ENCODE measurements around the gene MUC13.

MUC13 gene

DNA sequence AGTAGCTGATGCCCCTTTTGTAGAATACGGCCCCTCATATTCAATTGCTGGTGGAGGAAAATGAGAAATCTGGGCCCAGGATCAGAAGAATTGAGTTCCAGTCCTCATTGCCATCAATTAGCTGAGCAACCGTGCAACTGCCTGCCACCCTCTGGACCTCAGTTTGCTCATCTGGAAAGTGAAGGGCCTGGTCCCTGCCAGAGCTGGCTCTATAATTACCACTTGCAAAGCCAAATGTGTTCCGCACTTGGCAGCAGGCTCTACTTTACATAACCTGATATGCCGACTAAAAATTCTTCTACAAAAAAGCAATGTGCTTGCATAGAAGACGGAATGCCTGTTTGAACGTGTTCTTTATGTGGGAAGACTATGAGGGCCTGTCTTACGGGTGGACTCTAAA is 38.8 kb downstream of the MUC13 start:
- H3K27me3 ChIP-seq, result no peaks in the 10 kb centered on the region
- intact Hi-C loops (cut with DNase I; ENCODE audit: low total_unique reads), result loop anchor here (5.0 kb wide), 1 partner anchor 113 kb away; no protein-coding TSS in a partner anchor
- no peaks in the 10 kb centered on the region for H3K9me3 ChIP-seq
- DNase-seq, result peak in 1 of 2 donors; percentile 29
- H3K27ac ChIP-seq, result peak overlapping the region; percentile 71 to 85
- H3K4me1 ChIP-seq, result peaks cover 0 to 30% (median 15%) of the 10 kb centered on the region in 4 donors
- TF ChIP-seq, protein P1, sequence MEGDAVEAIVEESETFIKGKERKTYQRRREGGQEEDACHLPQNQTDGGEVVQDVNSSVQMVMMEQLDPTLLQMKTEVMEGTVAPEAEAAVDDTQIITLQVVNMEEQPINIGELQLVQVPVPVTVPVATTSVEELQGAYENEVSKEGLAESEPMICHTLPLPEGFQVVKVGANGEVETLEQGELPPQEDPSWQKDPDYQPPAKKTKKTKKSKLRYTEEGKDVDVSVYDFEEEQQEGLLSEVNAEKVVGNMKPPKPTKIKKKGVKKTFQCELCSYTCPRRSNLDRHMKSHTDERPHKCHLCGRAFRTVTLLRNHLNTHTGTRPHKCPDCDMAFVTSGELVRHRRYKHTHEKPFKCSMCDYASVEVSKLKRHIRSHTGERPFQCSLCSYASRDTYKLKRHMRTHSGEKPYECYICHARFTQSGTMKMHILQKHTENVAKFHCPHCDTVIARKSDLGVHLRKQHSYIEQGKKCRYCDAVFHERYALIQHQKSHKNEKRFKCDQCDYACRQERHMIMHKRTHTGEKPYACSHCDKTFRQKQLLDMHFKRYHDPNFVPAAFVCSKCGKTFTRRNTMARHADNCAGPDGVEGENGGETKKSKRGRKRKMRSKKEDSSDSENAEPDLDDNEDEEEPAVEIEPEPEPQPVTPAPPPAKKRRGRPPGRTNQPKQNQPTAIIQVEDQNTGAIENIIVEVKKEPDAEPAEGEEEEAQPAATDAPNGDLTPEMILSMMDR (IDR thresholded peaks at IDR 0.05), result no peak
- H3K4me3 ChIP-seq, result no peak overlapping the region
- H3K36me3 ChIP-seq, result no peaks in the 10 kb centered on the region

DNA sequence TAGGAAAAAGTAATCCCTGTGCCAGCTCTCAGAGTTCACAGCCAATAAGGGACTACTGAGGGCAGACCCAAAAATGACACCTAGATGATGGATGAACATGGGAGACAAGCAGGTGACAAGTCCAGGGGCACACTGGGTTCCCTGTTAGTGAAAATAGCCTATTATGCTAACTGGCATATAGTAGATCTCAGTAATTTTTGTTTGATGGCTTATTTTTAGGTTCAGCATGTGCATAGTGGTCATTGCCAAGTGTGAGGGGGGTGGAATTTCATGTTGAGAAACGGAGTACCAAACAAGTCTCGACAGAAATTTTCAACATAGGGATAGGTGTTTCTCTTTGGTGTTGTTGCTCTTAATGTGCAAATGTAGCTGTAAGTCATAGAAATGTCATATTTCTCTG is 41.0 kb downstream of the MUC13 start:
- no peaks in the 10 kb centered on the region for H3K9me3 ChIP-seq
- H3K4me1 ChIP-seq, result peaks cover 0 to 29% (median 15%) of the 10 kb centered on the region in 4 donors
- no peaks in the 10 kb centered on the region for H3K27me3 ChIP-seq
- no peak overlapping the region for H3K4me3 ChIP-seq
- TF ChIP-seq, protein P1 (IDR thresholded peaks at IDR 0.05), result no peak
- intact Hi-C loops (cut with DNase I; ENCODE audit: low total_unique reads), result no loop called here
- peak; percentile 45 to 74 for DNase-seq
- no peaks in the 10 kb centered on the region for H3K36me3 ChIP-seq
- H3K27ac ChIP-seq, result peak overlapping the region; percentile 75 to 85

DNA sequence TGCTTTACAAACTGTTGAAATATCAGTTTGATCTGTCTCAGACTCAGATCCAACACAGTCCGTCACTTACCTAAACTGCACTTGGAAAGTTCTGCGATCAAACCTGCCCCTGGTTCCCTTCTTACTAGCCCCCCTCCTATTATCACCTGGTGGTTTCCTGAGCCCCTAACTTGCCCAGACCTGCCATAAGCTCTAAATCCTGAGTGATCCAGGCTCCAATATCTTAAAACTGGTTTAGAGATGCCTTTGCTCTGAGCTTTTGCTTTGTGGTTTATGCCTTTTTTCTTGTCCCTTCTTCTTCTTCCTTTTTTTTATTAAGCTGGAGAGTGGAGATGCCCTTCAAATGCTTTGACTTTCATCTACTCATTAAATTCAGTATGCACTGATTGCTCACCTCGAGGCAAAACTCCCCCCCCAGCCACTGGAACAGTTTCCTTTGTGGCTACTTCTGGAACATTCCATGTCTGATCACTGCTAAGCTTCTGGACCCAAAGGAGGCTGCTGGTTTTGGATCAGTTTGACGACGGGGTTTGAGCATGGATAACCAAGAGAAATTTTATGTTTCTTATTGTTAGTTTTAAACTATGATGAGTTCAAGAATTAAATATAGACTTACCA is 43.9 kb downstream of the MUC13 start:
- DNase-seq, result no peak
- peak overlapping the region; percentile 1 to 16 for H3K27ac ChIP-seq

DNA sequence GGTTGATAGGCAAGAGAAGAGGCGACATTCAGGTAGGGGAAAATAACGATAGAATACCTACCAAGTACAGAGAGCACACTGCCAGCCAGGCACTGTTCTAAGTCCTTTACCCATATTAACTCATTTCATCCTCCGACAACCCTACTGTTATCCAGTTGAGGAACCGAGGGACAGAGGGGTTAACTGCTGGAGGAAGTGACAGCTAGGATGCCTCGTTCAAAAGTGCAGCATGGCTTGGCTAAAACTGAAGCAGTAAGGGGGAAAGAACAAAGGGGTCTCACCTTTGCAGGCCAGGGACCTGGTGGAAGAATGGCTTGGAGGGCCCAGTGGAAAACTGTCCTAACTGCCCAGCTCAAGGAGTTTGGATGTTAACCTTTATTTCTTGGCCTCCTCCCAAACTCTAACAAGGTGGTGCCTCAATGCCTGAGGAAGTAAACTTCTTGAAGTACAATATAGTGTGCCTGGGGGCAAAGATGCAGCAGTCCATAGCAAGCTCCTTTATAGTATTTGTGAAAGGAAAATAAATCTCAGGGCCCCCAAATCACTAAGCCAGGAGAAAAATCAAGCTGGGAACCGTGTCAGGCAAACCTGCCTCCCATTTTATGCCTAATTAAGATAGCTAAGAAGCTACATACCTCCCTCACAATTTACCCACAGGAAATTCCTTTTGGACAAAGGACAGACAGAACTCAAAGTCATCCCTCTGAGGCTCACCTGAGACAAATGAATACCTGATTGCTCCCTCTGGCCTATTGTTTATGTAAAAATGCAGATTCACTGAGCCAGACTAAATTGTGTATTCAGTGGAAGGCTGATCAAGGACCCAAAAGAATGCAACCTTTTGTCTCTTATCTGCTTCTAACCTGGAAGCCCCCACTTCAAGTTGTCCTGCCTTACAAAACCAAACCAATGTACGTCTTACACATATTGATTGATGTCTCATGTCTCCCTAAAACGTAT is 45.8 kb downstream of the MUC13 start:
- H3K4me1 ChIP-seq, result peaks cover 0 to 38% (median 19%) of the 10 kb centered on the region in 4 donors
- intact Hi-C loops (cut with DNase I; ENCODE audit: low total_unique reads), result loop anchor here (5.0 to 10.0 kb wide), 2 partner anchors 54 to 111 kb away; no protein-coding TSS in a partner anchor
- TF ChIP-seq, protein P1 (IDR thresholded peaks at IDR 0.05), result no peak
- peak overlapping the region; percentile 98 to 99 for H3K27ac ChIP-seq
- H3K9me3 ChIP-seq, result no peaks in the 10 kb centered on the region
- no peak for DNase-seq
- no peaks in the 10 kb centered on the region for H3K36me3 ChIP-seq
- H3K27me3 ChIP-seq, result no peaks in the 10 kb centered on the region
- H3K4me3 ChIP-seq, result no peak overlapping the region

More for the DNA sequence above, 43.9 kb downstream of the MUC13 start:
- no peak overlapping the region for H3K4me3 ChIP-seq
- no peaks in the 10 kb centered on the region for H3K9me3 ChIP-seq
- H3K36me3 ChIP-seq, result no peaks in the 10 kb centered on the region
- H3K27me3 ChIP-seq, result no peaks in the 10 kb centered on the region
- peaks cover 0 to 30% (median 9%) of the 10 kb centered on the region in 4 donors for H3K4me1 ChIP-seq
- TF ChIP-seq, protein P1 (IDR thresholded peaks at IDR 0.05), result no peak
- intact Hi-C loops (cut with DNase I; ENCODE audit: low total_unique reads), result no loop called here

DNA sequence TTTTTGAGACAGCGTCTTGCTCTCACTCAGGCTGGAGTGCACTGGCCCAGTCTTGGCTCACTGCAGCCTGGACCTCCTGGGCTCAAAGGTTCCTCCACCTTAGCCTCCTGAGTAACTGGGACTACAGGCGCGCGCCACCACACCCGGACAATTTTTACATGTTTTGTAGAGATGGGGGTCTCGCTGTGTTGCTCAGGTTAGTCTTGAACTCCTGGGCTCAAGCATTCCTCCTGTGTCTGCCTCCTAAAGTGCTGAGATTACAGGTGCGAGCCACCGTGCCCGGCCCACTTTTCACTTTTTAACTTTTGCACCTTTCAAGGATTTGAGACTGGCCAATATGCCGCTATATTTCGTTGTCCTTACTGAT is 46.6 kb downstream of the MUC13 start:
- Histone ChIP-seq H3K36me3 (no peaks in the 10 kb centered on the region), H3K4me3 (peak overlapping the region; percentile 93 to 94), H3K27ac (peak overlapping the region; percentile 98 to 99), H3K9me3 (no peaks in the 10 kb centered on the region), H3K27me3 (no peaks in the 10 kb centered on the region), H3K4me1 (peaks cover 0 to 38% (median 24%) of the 10 kb centered on the region in 4 donors)
- intact Hi-C loops (cut with DNase I; ENCODE audit: low total_unique reads), result loop anchor here (5.0 to 10.0 kb wide), 2 partner anchors 53 to 111 kb away; no protein-coding TSS in a partner anchor
- no peak for DNase-seq
- TF ChIP-seq, protein P1 (IDR thresholded peaks at IDR 0.05), result no peak
